Lower leg skin (tissue), 4 donors: ENCODE measurements around the gene RPN1. TPM values are rescaled to one million over a fixed set of nuclear protein-coding genes. Genes with fewer than 3 reads are reported as not detected.

Experiments used
- DNase-seq, 2 donors: peaks; one replicate each; pipeline ENCODE4 v3.0.0-alpha.2; 2019; ENCODE audit warnings: low spot score in 2 of 2
- H3K4me3 ChIP-seq: fragments of 200-600 bp; sonication (generic); 2 replicates; pipeline ENCODE4 v1.5.1; 2017; ENCODE audit warnings: mild to moderate bottlenecking, low read depth; ENCODE audit not compliant: poor library complexity, severe bottlenecking
- CTCF ChIP-seq, 3 donors: fragments of 450-650 bp; IDR thresholded peaks; one replicate each; pipeline ENCODE4 v1.5.1; 2016; ENCODE audit warnings: antibody characterized with exemption in 3 of 3, mild to moderate bottlenecking in 3 of 3, moderate library complexity in 2 of 3
- POLR2A ChIP-seq, 2 donors: fragments of 450-650 bp; IDR thresholded peaks; one replicate each; pipeline ENCODE4 v1.6.1; 2016 to 2017; ENCODE audit warnings: antibody characterized with exemption in 2 of 2, mild to moderate bottlenecking in 1 of 2, moderate library complexity in 1 of 2
- WGBS, 2 donors: methylation state at CpG; one replicate each; pipeline ENCODE4 v1.1.5; 2018; 5-methylcytosine and 5-hydroxymethylcytosine counted together
- intact Hi-C: fragments of 100-400 bp; cut with DNase I; formaldehyde crosslinking; loops from one replicate; pipeline ENCODE4 v1.15.0; 2023; ENCODE audit warnings: low total_unique reads
- total RNA-seq, 4 donors: library from RNA; depleted of rRNA; stranded (reverse); fragments of >200 nt; gene quantifications; one replicate each; pipeline ENCODE4 v1.1.0, GENCODE V29; 2016

RPN1 gene
- total RNA-seq, 4 donors from 2014 or later, result 99.9 to 173 (median 141) TPM

- intact Hi-C loops, result no loop called here
- 1% methylated on average over 54 to 61 of the region's 61 CpGs for WGBS, 2 donors
- peak; percentile 96 to 100 for DNase-seq
- peak overlapping the region; percentile 70 for H3K4me3 ChIP-seq
- TF ChIP-seq POLR2A (IDR thresholded peaks at IDR 0.05) (no peak), CTCF (IDR thresholded peaks at IDR 0.05) (peak in 1 of 3 donors; percentile 87)
Observed at GRCh38 chr3:128617557-128618397, 32.8 kb downstream of the RPN1 start.

GRCh38 chr3:128617270-128617556, 33.4 kb downstream of the RPN1 start:
- WGBS, 2 donors, result 62 to 68% methylated on average over 7 to 8 of the region's 9 CpGs
- no peak for DNase-seq
- intact Hi-C loops, result no loop called here
- no peak for TF ChIP-seq POLR2A (IDR thresholded peaks at IDR 0.05)
- no peak for TF ChIP-seq CTCF (IDR thresholded peaks at IDR 0.05)
- no peak overlapping the region for H3K4me3 ChIP-seq

- 76 to 93% methylated on average over 14 to 16 of the region's 16 CpGs for WGBS, 2 donors
- intact Hi-C loops, result no loop called here
- DNase-seq, result peak in 1 of 2 donors; percentile 84
- no peak for TF ChIP-seq POLR2A (IDR thresholded peaks at IDR 0.05)
- no peak for TF ChIP-seq CTCF (IDR thresholded peaks at IDR 0.05)
- no peak overlapping the region for H3K4me3 ChIP-seq
Observed at GRCh38 chr3:128616516-128617269, 33.9 kb downstream of the RPN1 start.

GRCh38 chr3:128614076-128614475, 36.5 kb downstream of the RPN1 start:
- no peak for DNase-seq
- no peak overlapping the region for H3K4me3 ChIP-seq
- intact Hi-C loops, result no loop called here
- no peak for TF ChIP-seq POLR2A (IDR thresholded peaks at IDR 0.05)
- TF ChIP-seq CTCF (IDR thresholded peaks at IDR 0.05), result no peak
- WGBS, 2 donors, result 83 to 86% methylated on average over 1 of the region's 1 CpG

- no peak for DNase-seq
- H3K4me3 ChIP-seq, result no peak overlapping the region
- 75 to 83% methylated on average over 16 of the region's 16 CpGs for WGBS, 2 donors
- intact Hi-C loops, result no loop called here
- TF ChIP-seq CTCF (IDR thresholded peaks at IDR 0.05) (no peak), POLR2A (IDR thresholded peaks at IDR 0.05) (no peak)
Observed at GRCh38 chr3:128613083-128613829, 37.4 kb downstream of the RPN1 start.
